Subcutaneous adipose tissue (tissue), 4 donors: ENCODE data around the gene OTULIN. TPM values are rescaled to one million over a fixed set of nuclear protein-coding genes. Genes with fewer than 3 reads are reported as not detected.

Experiments used
- CTCF ChIP-seq: fragments of 450-650 bp; IDR thresholded peaks from one replicate; pipeline ENCODE4 v1.5.1; 2016; ENCODE audit warnings: low read depth, mild to moderate bottlenecking, control low read depth, antibody characterized with exemption, moderate library complexity
- total RNA-seq, 4 donors: library from RNA; depleted of rRNA; stranded (reverse); fragments of >200 nt; gene quantifications; one replicate each; pipeline ENCODE4 v1.1.0, GENCODE V29; 2016

Gene OTULIN
- total RNA-seq, 4 donors from 2014 or later: 25.8 to 42.1 (median 34.0) TPM

DNA sequence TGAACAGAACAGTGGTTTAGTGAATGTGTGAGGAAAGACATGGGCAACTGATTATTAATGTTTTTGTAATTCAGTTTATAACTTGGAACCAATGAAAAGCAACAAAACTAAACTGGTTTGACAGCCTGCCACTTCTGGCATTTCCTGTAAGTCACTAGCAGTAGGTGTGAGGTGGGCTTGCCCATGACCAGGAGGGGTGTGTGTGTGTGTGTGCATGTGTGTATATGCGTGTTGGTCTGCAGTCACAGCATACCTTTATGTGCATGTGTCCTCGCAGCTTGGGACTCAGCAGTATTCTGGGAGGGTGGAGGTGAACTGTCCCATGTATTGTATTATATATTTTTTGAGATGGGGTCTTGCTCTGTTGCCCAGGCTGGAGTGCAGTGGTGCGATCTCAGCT, 32.3 kb downstream of the OTULIN start:
- TF ChIP-seq CTCF: no peak

DNA sequence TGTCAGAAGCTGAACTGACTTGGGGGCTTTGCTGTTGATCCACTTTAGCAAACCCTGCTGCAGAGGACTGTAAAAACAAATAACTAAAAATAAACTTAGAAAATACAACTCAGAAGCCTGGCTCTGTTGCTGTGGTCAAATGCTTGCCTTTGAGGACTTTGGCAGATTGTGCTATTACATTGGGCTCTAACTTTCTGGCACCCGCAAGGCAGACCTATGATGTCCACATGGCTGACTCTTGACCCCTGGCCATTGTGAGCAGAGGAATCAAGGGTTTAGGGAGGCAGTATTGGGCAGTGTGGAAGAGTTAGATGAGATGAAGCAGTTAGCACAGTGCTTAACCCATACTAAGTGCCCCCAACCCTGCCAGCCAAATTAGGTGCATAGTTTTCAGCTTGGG, 34.0 kb downstream of the OTULIN start:
- TF ChIP-seq CTCF: no peak

DNA sequence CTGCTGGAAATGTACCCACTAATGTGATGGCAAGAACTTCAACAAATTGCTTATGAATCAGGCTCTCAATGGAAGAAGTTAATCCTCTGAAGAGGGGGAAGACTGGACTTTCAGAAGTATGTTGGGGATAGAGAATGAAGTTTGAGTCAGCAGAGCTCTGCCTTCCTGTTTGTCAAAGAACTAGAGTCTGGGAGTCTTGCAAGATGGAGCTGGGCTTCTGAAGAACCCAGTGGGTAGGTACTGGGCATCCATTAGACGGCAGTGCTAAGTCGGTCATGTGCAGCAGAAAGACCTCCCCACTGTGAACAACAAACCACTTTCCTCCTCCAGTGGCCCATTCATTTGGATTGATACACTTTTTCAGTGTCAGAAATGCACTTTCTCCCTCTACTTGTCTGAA, 34.6 kb downstream of the OTULIN start:
- TF ChIP-seq CTCF: no peak

DNA sequence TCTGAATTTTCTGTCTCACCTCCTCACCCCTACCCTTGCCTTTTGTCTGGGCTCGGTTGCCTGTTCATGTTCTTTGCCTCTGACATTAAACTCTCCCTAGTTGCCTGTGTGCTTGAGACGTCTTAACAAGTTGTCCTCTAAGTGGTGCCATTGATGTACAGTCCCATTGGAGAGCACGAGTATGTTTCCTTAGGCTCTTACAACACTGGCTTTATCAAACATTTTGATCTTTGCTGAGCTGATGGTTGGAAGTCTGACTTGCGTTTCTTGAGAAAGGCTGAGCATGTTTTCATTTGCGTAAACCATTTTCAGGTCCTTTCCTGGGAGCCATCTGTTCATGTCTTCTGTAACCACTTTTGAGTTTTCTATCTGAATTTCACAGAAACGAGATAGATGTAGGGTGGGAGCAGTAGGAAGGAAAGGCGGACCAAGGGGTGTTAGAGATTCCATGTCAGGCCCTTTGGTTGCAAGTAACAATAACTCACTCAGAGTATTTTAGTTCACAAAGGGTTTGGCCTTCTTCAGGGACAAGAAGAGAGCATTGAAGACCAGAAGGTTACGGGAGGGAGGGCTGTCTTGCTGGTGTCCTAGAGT, 35.4 kb downstream of the OTULIN start:
- TF ChIP-seq CTCF: no peak

- no peak for TF ChIP-seq CTCF
Observed at GRCh38 chr5:14700478-14701436, 36.2 kb downstream of the OTULIN start.

GRCh38 chr5:14701556-14701955, 37.0 kb downstream of the OTULIN start:
- no peak for TF ChIP-seq CTCF

- no peak for TF ChIP-seq CTCF
Observed at GRCh38 chr5:14702238-14702839, 37.8 kb downstream of the OTULIN start.
